ENCODE data around the gene CUBN. TPM values are rescaled to one million over a fixed set of nuclear protein-coding genes. Genes with fewer than 3 reads are reported as not detected.

Gene CUBN
- total RNA-seq, 1 experiment from 2014 or later, result 0.10 TPM

GRCh38 chr10:16788778-16789177 is 340.8 kb downstream of the CUBN start:
- H3K36me3 ChIP-seq, result no peaks in the 10 kb centered on the region
- DNase-seq, result no peak
- no peaks in the 10 kb centered on the region for H3K9me3 ChIP-seq
- no peak overlapping the region for H3K4me3 ChIP-seq
- H3K27me3 ChIP-seq, result no peaks in the 10 kb centered on the region

- H3K27me3 ChIP-seq, result no peaks in the 10 kb centered on the region
- DNase-seq, result no peak
- H3K4me3 ChIP-seq, result no peak overlapping the region
- H3K36me3 ChIP-seq, result no peaks in the 10 kb centered on the region
- H3K9me3 ChIP-seq, result no peaks in the 10 kb centered on the region
Observed at GRCh38 chr10:16788125-16788524, 341.5 kb downstream of the CUBN start.

- Histone ChIP-seq H3K36me3 (no peaks in the 10 kb centered on the region), H3K4me3 (no peak overlapping the region)
Observed at GRCh38 chr10:16787361-16787791, 342.2 kb downstream of the CUBN start.

GRCh38 chr10:16780338-16780880 is 349.2 kb downstream of the CUBN start:
- no peaks in the 10 kb centered on the region for H3K9me3 ChIP-seq
- H3K4me3 ChIP-seq, result no peak overlapping the region
- no peaks in the 10 kb centered on the region for H3K27me3 ChIP-seq
- DNase-seq, result no peak
- peaks cover 2% of the 10 kb centered on the region; the same call in 1 of the 2 replicates for H3K36me3 ChIP-seq

More at GRCh38 chr10:16787361-16787791, 342.2 kb downstream of the CUBN start:
- Histone ChIP-seq H3K27me3 (no peaks in the 10 kb centered on the region), H3K9me3 (no peaks in the 10 kb centered on the region)
- DNase-seq, result no peak

- Histone ChIP-seq H3K4me3 (no peak overlapping the region), H3K36me3 (peaks cover 2% of the 10 kb centered on the region; the same call in 1 of the 2 replicates)
Observed at GRCh38 chr10:16779384-16779915, 350.2 kb downstream of the CUBN start.

GRCh38 chr10:16777473-16778370 is 351.9 kb downstream of the CUBN start:
- no peak overlapping the region for H3K4me3 ChIP-seq
- no peak for DNase-seq
- H3K9me3 ChIP-seq, result no peaks in the 10 kb centered on the region
- peaks cover 2% of the 10 kb centered on the region; the same call in 1 of the 2 replicates for H3K36me3 ChIP-seq
- H3K27me3 ChIP-seq, result no peaks in the 10 kb centered on the region

More at GRCh38 chr10:16779384-16779915, 350.2 kb downstream of the CUBN start:
- Histone ChIP-seq H3K9me3 (no peaks in the 10 kb centered on the region), H3K27me3 (no peaks in the 10 kb centered on the region)
- no peak for DNase-seq

- Histone ChIP-seq H3K27me3 (no peaks in the 10 kb centered on the region), H3K36me3 (peaks cover 2% of the 10 kb centered on the region; the same call in 1 of the 2 replicates)
- DNase-seq, result no peak
Observed at GRCh38 chr10:16776896-16777295, 352.7 kb downstream of the CUBN start.

More at GRCh38 chr10:16776896-16777295, 352.7 kb downstream of the CUBN start:
- Histone ChIP-seq H3K4me3 (no peak overlapping the region), H3K9me3 (no peaks in the 10 kb centered on the region)

Other genes starting within 250 kb of the CUBN start
- gene TRDMT1, start 71.9 kb upstream of the CUBN start, total RNA-seq (2014; rRNA removed; shearing (Covaris generic); ENCODE audit: low replicate concordance), result 3.3 and 13.1 TPM in 2 replicates
- gene VIM, start 98.4 kb upstream of the CUBN start, total RNA-seq (2014; rRNA removed; shearing (Covaris generic); ENCODE audit: low replicate concordance), result 6,535 and 7,091 TPM in 2 replicates

Data from MG63 (cell line).